K562 (cell line): ENCODE measurements around the gene CUEDC2. TPM values are rescaled to one million over a fixed set of nuclear protein-coding genes. Genes with fewer than 3 reads are reported as not detected.
A peak's percentile ranks its signal among the peaks of the same experiment; 100 is the strongest.

ENCODE experiments used
- CBX3 ChIP-seq, 2 experiments: IDR thresholded peaks; 1 replicate in 1 of 2; 2 replicates in 1 of 2; pipeline ENCODE4 v1.6.1; 2012; ENCODE audit warnings: inconsistent platforms in 2 of 2, low read length in 2 of 2, borderline replicate concordance in 1 of 2, control low read depth in 1 of 2
- HNRNPL ChIP-seq: fragments of 200-400 bp; formaldehyde crosslinking; IDR thresholded peaks from 2 replicates; pipeline ENCODE4 v1.6.1; 2017; ENCODE audit warnings: low read depth, mild to moderate bottlenecking, low read length
- KLF10 ChIP-seq: fragments of 250-450 bp; sonication (Bioruptor Pico); IDR thresholded peaks from 2 replicates; pipeline ENCODE4 v1.6.1; 2021; ENCODE audit warnings: matching md5 sums
- LARP7 ChIP-seq: fragments of 450-650 bp; IDR thresholded peaks from 2 replicates; pipeline ENCODE4 v1.6.1; 2016
- MBD2 ChIP-seq: sonication (generic); IDR thresholded peaks from 2 replicates; pipeline ENCODE4 v1.6.1; 2016; ENCODE audit warnings: low read depth, borderline replicate concordance
- NCOA1 ChIP-seq: fragments of 450-650 bp; IDR thresholded peaks from 2 replicates; pipeline ENCODE4 v1.6.1; 2016; ENCODE audit warnings: low read depth
- RB1 ChIP-seq: fragments of 450-650 bp; IDR thresholded peaks from 2 replicates; pipeline ENCODE4 v1.6.1; 2017; ENCODE audit warnings: low read depth, mild to moderate bottlenecking
- RBM25 ChIP-seq: fragments of 200-400 bp; formaldehyde crosslinking; IDR thresholded peaks from 2 replicates; pipeline ENCODE4 v1.6.1; 2018; ENCODE audit warnings: low read length, low read depth, moderate library complexity; ENCODE audit not compliant: severe bottlenecking
- ZNF217 ChIP-seq: sonication (generic); formaldehyde crosslinking; IDR thresholded peaks from 2 replicates; pipeline ENCODE4 v1.8.0; 2022; ENCODE audit warnings: mild to moderate bottlenecking, missing genetic modification reagents
- ZNF41 ChIP-seq: fragments of 250-450 bp; sonication (Bioruptor Pico); conservative IDR thresholded peaks from 2 replicates; pipeline ENCODE4 v1.4.0; 2020; ENCODE audit warnings: mild to moderate bottlenecking
- ZNF436 ChIP-seq: fragments of 250-450, 450-650 bp; sonication (Bioruptor Pico); formaldehyde crosslinking; IDR thresholded peaks from 2 replicates; pipeline ENCODE4 v1.7.0; 2020; ENCODE audit warnings: mild to moderate bottlenecking
- ZNF444 ChIP-seq: fragments of 250-450 bp; sonication (Bioruptor Pico); IDR thresholded peaks from 2 replicates; pipeline ENCODE4 v1.4.0; 2020; ENCODE audit warnings: mild to moderate bottlenecking, moderate library complexity
- ZNF445 ChIP-seq: fragments of 250-450 bp; sonication (Bioruptor Pico); IDR thresholded peaks from 2 replicates; pipeline ENCODE4 v1.4.0; 2020; ENCODE audit warnings: low read depth, mild to moderate bottlenecking, moderate library complexity
- polyA plus RNA-seq, 8 experiments: library from polyadenylated mRNA; depleted of rRNA in 4 of 8; stranded (reverse) in 5 of 8; unstranded in 3 of 8; fragments of >200 nt; fragmentation: Nextera tagmentation in 2 of 8; fragmentation: Illumina TruSeq in 1 of 8; extraction: Ambion mirVana in 2 of 8; extraction: Trizol in 1 of 8; gene quantifications; 2 replicates each; pipeline versions ENCODE4 v1.2.1 to v1.2.3, GENCODE V29; 2011 to 2014; ENCODE audit warnings: inconsistent platforms in 1 of 8, missing spikeins in 1 of 8
- total RNA-seq, 7 experiments: library from RNA; depleted of rRNA in 6 of 7; stranded (reverse); fragments of >200 nt in 6 of 7; fragmentation: Illumina TruSeq in 2 of 7; extraction: Trizol in 2 of 7; gene quantifications; 2 replicates each; pipeline versions ENCODE4 v1.2.1 to v1.2.3, GENCODE V29; 2011 to 2021; ENCODE audit warnings: low replicate concordance in 1 of 7
- TF ChIP-seq, protein P1 (sequence below), 2 experiments: IDR thresholded peaks; 2 replicates each; pipeline ENCODE4 v1.6.1; 2012; ENCODE audit warnings: improper control_type of control experiment in 2 of 2, low read depth in 2 of 2, low read length in 2 of 2, borderline replicate concordance in 1 of 2
- TF ChIP-seq, protein P2 (sequence below): fragments of 450-650 bp; IDR thresholded peaks from 2 replicates; pipeline ENCODE4 v1.6.1; 2016; ENCODE audit warnings: low read depth, mild to moderate bottlenecking, moderate library complexity
- TF ChIP-seq, protein P3 (sequence below): fragments of 250-450 bp; sonication (Bioruptor Pico); IDR thresholded peaks from 2 replicates; pipeline ENCODE4 v1.8.0; 2021; ENCODE audit warnings: moderate library complexity, mild to moderate bottlenecking, inconsistent platforms
- TF ChIP-seq, protein P4 (sequence below): sonication (generic); formaldehyde crosslinking; IDR thresholded peaks from 2 replicates; pipeline ENCODE4 v1.8.0; 2023; ENCODE audit warnings: missing genetic modification reagents, mild to moderate bottlenecking, borderline replicate concordance

Gene CUEDC2
- total and polyA plus RNA-seq, 9 of the 15 experiments (the other 6 are each of a cell fraction or from before 2014, with no cell fraction given) = 8.5 to 48.9 (median 27.4) TPM

DNA sequence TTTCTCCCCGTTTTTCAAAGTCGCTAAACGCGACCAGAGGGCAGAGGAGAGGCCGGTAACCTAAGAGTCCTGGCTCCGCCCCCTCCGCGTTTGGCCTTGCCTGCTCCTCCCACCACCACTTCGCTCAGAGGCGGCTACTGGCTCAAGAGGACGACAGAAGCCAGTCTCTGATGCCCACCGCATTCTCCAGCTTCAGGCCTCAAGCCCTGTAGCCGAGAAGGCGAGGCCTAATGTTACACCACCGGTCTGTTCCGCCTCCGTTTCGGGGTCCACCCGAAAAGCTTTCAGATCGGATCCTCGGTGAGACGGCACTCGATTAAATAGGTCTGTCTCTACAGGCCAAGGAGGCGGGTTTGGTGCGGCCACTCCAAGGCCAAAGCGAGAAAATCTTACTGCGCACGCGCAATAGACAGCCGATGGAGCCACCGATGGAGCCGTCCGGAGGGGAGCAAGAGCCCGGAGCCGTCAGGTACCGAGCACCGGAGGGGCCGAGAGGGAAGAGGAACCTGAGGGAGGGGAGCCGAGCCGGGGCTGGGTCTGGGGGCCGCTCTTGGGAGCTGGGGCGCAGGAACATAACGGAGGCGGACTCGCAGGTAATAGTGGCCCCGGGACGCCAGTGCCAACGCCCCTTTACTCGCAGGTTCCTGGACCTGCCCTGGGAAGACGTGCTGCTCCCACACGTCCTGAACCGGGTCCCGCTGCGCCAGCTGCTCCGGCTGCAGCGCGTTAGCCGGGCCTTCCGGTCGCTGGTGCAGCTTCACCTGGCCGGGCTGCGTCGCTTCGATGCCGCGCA, 11.5 kb downstream of the CUEDC2 start, which contains the start of gene FBXL15 (continued):
- TF ChIP-seq HNRNPL (no peak), CBX3 (IDR thresholded peaks at IDR 0.05; ENCODE audit: borderline replicate concordance in 1 of 2, low read length in 2 of 2) (no peak), LARP7 (0 out of 2 replicates have a peak, but pooled peaks have one; percentile 76), MBD2 (no peak; the same call in 1 of the 2 replicates), ZNF41 (CRISPR knock-in tag) (no peak), ZNF445 (CRISPR knock-in tag) (no peak), ZNF436 (CRISPR knock-in tag) (no peak), ZNF217 (no peak), KLF10 (CRISPR knock-in tag) (no peak), RB1 (peak; percentile 68; the same call in 1 of the 2 replicates), ZNF444 (CRISPR knock-in tag) (no peak), RBM25 (no peak), NCOA1 (peak; percentile 98)
- TF ChIP-seq, protein P1, sequence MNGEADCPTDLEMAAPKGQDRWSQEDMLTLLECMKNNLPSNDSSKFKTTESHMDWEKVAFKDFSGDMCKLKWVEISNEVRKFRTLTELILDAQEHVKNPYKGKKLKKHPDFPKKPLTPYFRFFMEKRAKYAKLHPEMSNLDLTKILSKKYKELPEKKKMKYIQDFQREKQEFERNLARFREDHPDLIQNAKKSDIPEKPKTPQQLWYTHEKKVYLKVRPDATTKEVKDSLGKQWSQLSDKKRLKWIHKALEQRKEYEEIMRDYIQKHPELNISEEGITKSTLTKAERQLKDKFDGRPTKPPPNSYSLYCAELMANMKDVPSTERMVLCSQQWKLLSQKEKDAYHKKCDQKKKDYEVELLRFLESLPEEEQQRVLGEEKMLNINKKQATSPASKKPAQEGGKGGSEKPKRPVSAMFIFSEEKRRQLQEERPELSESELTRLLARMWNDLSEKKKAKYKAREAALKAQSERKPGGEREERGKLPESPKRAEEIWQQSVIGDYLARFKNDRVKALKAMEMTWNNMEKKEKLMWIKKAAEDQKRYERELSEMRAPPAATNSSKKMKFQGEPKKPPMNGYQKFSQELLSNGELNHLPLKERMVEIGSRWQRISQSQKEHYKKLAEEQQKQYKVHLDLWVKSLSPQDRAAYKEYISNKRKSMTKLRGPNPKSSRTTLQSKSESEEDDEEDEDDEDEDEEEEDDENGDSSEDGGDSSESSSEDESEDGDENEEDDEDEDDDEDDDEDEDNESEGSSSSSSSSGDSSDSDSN (IDR thresholded peaks at IDR 0.05; ENCODE audit: borderline replicate concordance in 1 of 2, low read depth in 2 of 2, low read length in 2 of 2) = 0 out of 4 replicates have a peak, but pooled peaks of 1 of the 2 experiments have one; percentile 21
- TF ChIP-seq, protein P2, sequence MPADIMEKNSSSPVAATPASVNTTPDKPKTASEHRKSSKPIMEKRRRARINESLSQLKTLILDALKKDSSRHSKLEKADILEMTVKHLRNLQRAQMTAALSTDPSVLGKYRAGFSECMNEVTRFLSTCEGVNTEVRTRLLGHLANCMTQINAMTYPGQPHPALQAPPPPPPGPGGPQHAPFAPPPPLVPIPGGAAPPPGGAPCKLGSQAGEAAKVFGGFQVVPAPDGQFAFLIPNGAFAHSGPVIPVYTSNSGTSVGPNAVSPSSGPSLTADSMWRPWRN = no peak
- TF ChIP-seq, protein P3, sequence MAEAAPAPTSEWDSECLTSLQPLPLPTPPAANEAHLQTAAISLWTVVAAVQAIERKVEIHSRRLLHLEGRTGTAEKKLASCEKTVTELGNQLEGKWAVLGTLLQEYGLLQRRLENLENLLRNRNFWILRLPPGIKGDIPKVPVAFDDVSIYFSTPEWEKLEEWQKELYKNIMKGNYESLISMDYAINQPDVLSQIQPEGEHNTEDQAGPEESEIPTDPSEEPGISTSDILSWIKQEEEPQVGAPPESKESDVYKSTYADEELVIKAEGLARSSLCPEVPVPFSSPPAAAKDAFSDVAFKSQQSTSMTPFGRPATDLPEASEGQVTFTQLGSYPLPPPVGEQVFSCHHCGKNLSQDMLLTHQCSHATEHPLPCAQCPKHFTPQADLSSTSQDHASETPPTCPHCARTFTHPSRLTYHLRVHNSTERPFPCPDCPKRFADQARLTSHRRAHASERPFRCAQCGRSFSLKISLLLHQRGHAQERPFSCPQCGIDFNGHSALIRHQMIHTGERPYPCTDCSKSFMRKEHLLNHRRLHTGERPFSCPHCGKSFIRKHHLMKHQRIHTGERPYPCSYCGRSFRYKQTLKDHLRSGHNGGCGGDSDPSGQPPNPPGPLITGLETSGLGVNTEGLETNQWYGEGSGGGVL (CRISPR knock-in tag) = no peak
- TF ChIP-seq, protein P4, sequence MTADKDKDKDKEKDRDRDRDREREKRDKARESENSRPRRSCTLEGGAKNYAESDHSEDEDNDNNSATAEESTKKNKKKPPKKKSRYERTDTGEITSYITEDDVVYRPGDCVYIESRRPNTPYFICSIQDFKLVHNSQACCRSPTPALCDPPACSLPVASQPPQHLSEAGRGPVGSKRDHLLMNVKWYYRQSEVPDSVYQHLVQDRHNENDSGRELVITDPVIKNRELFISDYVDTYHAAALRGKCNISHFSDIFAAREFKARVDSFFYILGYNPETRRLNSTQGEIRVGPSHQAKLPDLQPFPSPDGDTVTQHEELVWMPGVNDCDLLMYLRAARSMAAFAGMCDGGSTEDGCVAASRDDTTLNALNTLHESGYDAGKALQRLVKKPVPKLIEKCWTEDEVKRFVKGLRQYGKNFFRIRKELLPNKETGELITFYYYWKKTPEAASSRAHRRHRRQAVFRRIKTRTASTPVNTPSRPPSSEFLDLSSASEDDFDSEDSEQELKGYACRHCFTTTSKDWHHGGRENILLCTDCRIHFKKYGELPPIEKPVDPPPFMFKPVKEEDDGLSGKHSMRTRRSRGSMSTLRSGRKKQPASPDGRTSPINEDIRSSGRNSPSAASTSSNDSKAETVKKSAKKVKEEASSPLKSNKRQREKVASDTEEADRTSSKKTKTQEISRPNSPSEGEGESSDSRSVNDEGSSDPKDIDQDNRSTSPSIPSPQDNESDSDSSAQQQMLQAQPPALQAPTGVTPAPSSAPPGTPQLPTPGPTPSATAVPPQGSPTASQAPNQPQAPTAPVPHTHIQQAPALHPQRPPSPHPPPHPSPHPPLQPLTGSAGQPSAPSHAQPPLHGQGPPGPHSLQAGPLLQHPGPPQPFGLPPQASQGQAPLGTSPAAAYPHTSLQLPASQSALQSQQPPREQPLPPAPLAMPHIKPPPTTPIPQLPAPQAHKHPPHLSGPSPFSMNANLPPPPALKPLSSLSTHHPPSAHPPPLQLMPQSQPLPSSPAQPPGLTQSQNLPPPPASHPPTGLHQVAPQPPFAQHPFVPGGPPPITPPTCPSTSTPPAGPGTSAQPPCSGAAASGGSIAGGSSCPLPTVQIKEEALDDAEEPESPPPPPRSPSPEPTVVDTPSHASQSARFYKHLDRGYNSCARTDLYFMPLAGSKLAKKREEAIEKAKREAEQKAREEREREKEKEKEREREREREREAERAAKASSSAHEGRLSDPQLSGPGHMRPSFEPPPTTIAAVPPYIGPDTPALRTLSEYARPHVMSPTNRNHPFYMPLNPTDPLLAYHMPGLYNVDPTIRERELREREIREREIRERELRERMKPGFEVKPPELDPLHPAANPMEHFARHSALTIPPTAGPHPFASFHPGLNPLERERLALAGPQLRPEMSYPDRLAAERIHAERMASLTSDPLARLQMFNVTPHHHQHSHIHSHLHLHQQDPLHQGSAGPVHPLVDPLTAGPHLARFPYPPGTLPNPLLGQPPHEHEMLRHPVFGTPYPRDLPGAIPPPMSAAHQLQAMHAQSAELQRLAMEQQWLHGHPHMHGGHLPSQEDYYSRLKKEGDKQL (CRISPR knock-in tag) = no peak
